HepG2 (cell line): Measurements from ENCODE around the gene NUBP2. TPM values are rescaled to one million over a fixed set of nuclear protein-coding genes. Genes with fewer than 3 reads are reported as not detected.

ENCODE experiments used
- AKNA ChIP-seq: sonication (generic); formaldehyde crosslinking; IDR thresholded peaks from 2 replicates; pipeline ENCODE4 v1.4.0; 2020; ENCODE audit warnings: missing genetic modification reagents, borderline replicate concordance
- ARHGAP35 ChIP-seq: sonication (generic); formaldehyde crosslinking; IDR thresholded peaks from 2 replicates; pipeline ENCODE4 v1.9.0; 2022; ENCODE audit warnings: mild to moderate bottlenecking, inconsistent platforms, moderate library complexity, missing genetic modification reagents, borderline replicate concordance
- ARID3A ChIP-seq: IDR thresholded peaks from 2 replicates; pipeline ENCODE4 v1.6.1; 2012; ENCODE audit warnings: low read depth, low read length, improper control_type of control experiment
- FUBP1 ChIP-seq: sonication (generic); formaldehyde crosslinking; IDR thresholded peaks from 2 replicates; pipeline ENCODE4 v1.5.1; 2020; ENCODE audit warnings: missing genetic modification reagents, mild to moderate bottlenecking, borderline replicate concordance
- HNRNPH1 ChIP-seq: fragments of 200-400 bp; formaldehyde crosslinking; optimal IDR thresholded peaks from 2 replicates; pipeline ENCODE3; 2017; ENCODE audit warnings: mild to moderate bottlenecking, low read depth, low read length
- IKZF1 ChIP-seq: fragments of 450-650 bp; IDR thresholded peaks from 2 replicates; pipeline ENCODE4 v1.7.1; 2016
- MEF2D ChIP-seq: sonication (generic); formaldehyde crosslinking; IDR thresholded peaks from 2 replicates; pipeline ENCODE4 v1.5.1; 2020; ENCODE audit warnings: mild to moderate bottlenecking, missing genetic modification reagents
- MTA1 ChIP-seq: sonication (generic); formaldehyde crosslinking; IDR thresholded peaks from 2 replicates; pipeline ENCODE4 v1.4.0; 2020; ENCODE audit warnings: missing genetic modification reagents, mild to moderate bottlenecking, borderline replicate concordance
- NCOA5 ChIP-seq: sonication (generic); formaldehyde crosslinking; IDR thresholded peaks from 2 replicates; pipeline ENCODE4 v1.4.0; 2020; ENCODE audit warnings: missing genetic modification reagents
- NR2F1 ChIP-seq, 2 experiments: fragments of 450-650 bp in 1 of 2; formaldehyde crosslinking in 1 of 2; IDR thresholded peaks; 2 replicates each; pipeline versions ENCODE4 v1.5.0 to v1.6.1; 2016 to 2020; ENCODE audit warnings: mild to moderate bottlenecking in 1 of 2, missing compliant biosample characterization in 1 of 2, missing genetic modification reagents in 1 of 2, moderate library complexity in 1 of 2
- NR2F2 ChIP-seq: IDR thresholded peaks from 2 replicates; pipeline ENCODE4 v1.6.1; 2012; ENCODE audit warnings: low read depth, inconsistent platforms, borderline replicate concordance
- POGZ ChIP-seq: sonication (generic); formaldehyde crosslinking; IDR thresholded peaks from 2 replicates; pipeline ENCODE4 v1.4.0; 2020; ENCODE audit warnings: mild to moderate bottlenecking, missing genetic modification reagents
- PRMT3 ChIP-seq: sonication (generic); formaldehyde crosslinking; IDR thresholded peaks from 2 replicates; pipeline ENCODE4 v1.8.1; 2022; ENCODE audit warnings: low read depth, mild to moderate bottlenecking, moderate library complexity, missing genetic modification reagents, borderline replicate concordance
- SATB2 ChIP-seq: sonication (generic); formaldehyde crosslinking; IDR thresholded peaks from 2 replicates; pipeline ENCODE4 v1.5.0; 2020; ENCODE audit warnings: missing genetic modification reagents
- SRY ChIP-seq: sonication (generic); formaldehyde crosslinking; IDR thresholded peaks from 2 replicates; pipeline ENCODE4 v1.8.0; 2022; ENCODE audit warnings: mild to moderate bottlenecking, missing genetic modification reagents
- TEAD2 ChIP-seq: sonication (generic); formaldehyde crosslinking; IDR thresholded peaks from 2 replicates; pipeline ENCODE4 v1.9.0; 2021; ENCODE audit warnings: missing genetic modification reagents
- U2AF2 ChIP-seq: fragments of 200-400 bp; formaldehyde crosslinking; IDR thresholded peaks from 2 replicates; pipeline ENCODE4 v1.6.1; 2017; ENCODE audit warnings: low read depth, mild to moderate bottlenecking, low read length
- ZFP36 ChIP-seq: fragments of 150-350 bp; IDR thresholded peaks from 2 replicates; pipeline ENCODE4 v1.6.1; 2018; ENCODE audit warnings: borderline replicate concordance, low read length, low read depth; ENCODE audit not compliant: partially characterized antibody
- ZNF552 ChIP-seq: sonication (generic); formaldehyde crosslinking; IDR thresholded peaks from 2 replicates; pipeline ENCODE4 v1.9.0; 2022; ENCODE audit warnings: missing genetic modification reagents, mild to moderate bottlenecking, borderline replicate concordance
- polyA plus RNA-seq, 8 experiments: library from polyadenylated mRNA; depleted of rRNA in 3 of 8; stranded (reverse) in 7 of 8; unstranded in 1 of 8; fragments of >200 nt; fragmentation: Illumina TruSeq in 4 of 8; extraction: Trizol in 4 of 8; gene quantifications; 2 replicates each; pipeline versions ENCODE4 v1.2.1 to v1.2.3, GENCODE V29; 2011 to 2016; ENCODE audit warnings: low read depth in 4 of 8, missing spikeins in 1 of 8, mixed read lengths in 1 of 8; ENCODE audit not compliant: insufficient read depth in 1 of 8
- total RNA-seq, 5 experiments: library from RNA; depleted of rRNA; stranded (reverse); fragments of >200 nt; fragmentation: Illumina TruSeq; extraction: Trizol; gene quantifications; 2 replicates each; pipeline ENCODE4 v1.2.3, GENCODE V29; 2016; ENCODE audit warnings: low read depth in 1 of 5

NUBP2 gene
- total and polyA plus RNA-seq, 2 of the 13 experiments (the other 11 are each of a cell fraction or from before 2014, with no cell fraction given) = 25.7 to 61.5 TPM

GRCh38 chr16:1826691-1827573 is 44.2 kb downstream of the NUBP2 start, which contains the start of the genes FAHD1 and HAGH (continued):
- TF ChIP-seq FUBP1 (CRISPR knock-in tag) (no peak), ZFP36 (no peak), POGZ (CRISPR knock-in tag) (peak; percentile 86), MTA1 (peak; percentile 55; the same call in 1 of the 2 replicates), TEAD2 (no peak), NCOA5 (CRISPR knock-in tag) (no peak), HNRNPH1 (no peak), MEF2D (peak; percentile 84), SATB2 (no peak), AKNA (CRISPR knock-in tag) (no peak), U2AF2 (no peak), ZNF552 (CRISPR knock-in tag) (0 out of 2 replicates have a peak, but pooled peaks have one; percentile 56), ARHGAP35 (CRISPR knock-in tag) (peak; percentile 61; the same call in 1 of the 2 replicates), SRY (CRISPR knock-in tag) (peak; percentile 81; the same call in 1 of the 2 replicates), PRMT3 (no peak; the same call in 1 of the 2 replicates), NR2F1 (CRISPR knock-in tag; IDR thresholded peaks at IDR 0.05) (peak in 1 of 2 experiments; percentile 30; a peak in 1 of 4 replicates), NR2F2 (no peak), ARID3A (no peak), IKZF1 (no peak)
